Calu3 (cell line): Measurements from ENCODE around the gene PAX3. TPM values are rescaled to one million over a fixed set of nuclear protein-coding genes. Genes with fewer than 3 reads are reported as not detected.

Source experiments
- BruUV-seq: library from RNA; stranded (reverse); fragments of 400-500 nt; replicated peaks from 2 replicates; lab custom pipeline; 2021; lab: Mats Ljungman, UMichigan
- CTCF ChIA-PET: fragments of 300-600 bp; sonication (Branson Sonifier 250); formaldehyde crosslinking; loops from one replicate; lab custom pipeline; 2022; ENCODE audit warnings: antibody characterized with exemption; lab: Charles Lee
- DNase-seq: peaks from one replicate; pipeline ENCODE4 v3.0.0; 2022
- H3K27ac Mint-ChIP-seq: one replicate; pipeline ENCODE4 v1.8.0; 2022; ENCODE audit warnings: mixed read lengths; ENCODE audit not compliant: unreplicated experiment
- H3K27me3 Mint-ChIP-seq: one replicate; pipeline ENCODE4 v1.8.0; 2022; ENCODE audit warnings: mixed read lengths; ENCODE audit not compliant: unreplicated experiment
- H3K36me3 Mint-ChIP-seq: one replicate; pipeline ENCODE4 v1.8.0; 2022; ENCODE audit warnings: mild to moderate bottlenecking, moderate library complexity, mixed read lengths; ENCODE audit not compliant: insufficient read depth, unreplicated experiment
- H3K4me1 Mint-ChIP-seq: one replicate; pipeline ENCODE4 v1.8.0; 2022; ENCODE audit warnings: mild to moderate bottlenecking, low read depth, mixed read lengths; ENCODE audit not compliant: unreplicated experiment
- H3K4me3 Mint-ChIP-seq: one replicate; pipeline ENCODE4 v1.8.0; 2022; ENCODE audit warnings: mild to moderate bottlenecking, low read depth, moderate library complexity, mixed read lengths; ENCODE audit not compliant: unreplicated experiment
- H3K9me3 Mint-ChIP-seq: one replicate; pipeline ENCODE4 v1.8.0; 2022; ENCODE audit warnings: low read depth, mixed read lengths; ENCODE audit not compliant: unreplicated experiment
- intact Hi-C: fragments of 100-400 bp; cut with micrococcal nuclease; formaldehyde crosslinking; loops from one replicate; pipeline ENCODE4 v1.10.0; 2022; ENCODE audit not compliant: unreplicated experiment
- total RNA-seq: library from RNA; stranded (reverse); gene quantifications from 2 replicates; pipeline ENCODE4 v1.2.3, GENCODE V29; 2022
- TF ChIP-seq, protein P1 (sequence below): fragments of 200-600 bp; IDR thresholded peaks from one replicate; pipeline ENCODE4 v1.8.0; 2022; ENCODE audit warnings: antibody characterized with exemption; ENCODE audit not compliant: unreplicated experiment

Gene PAX3
- total RNA-seq, 1 experiment from 2014 or later, result not detected

DNA sequence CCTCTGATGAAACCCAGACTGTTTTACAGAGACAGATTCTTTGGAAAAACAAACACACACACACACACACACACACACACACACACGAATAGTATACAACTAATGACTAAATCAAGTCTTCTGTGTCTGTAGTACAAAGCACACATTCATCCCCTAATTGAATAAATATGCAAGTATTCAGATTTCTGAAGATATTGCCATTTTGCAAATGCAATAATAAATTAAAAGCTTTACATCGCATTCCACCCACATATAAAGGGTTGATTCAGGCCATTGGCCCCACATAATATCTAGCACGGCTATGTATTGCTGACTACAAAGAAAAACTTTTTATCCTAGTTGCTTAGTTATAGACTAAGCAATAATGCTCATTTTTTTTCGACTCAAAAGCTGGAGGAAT, 86.2 kb downstream of the PAX3 start:
- no peaks in the 10 kb centered on the region for H3K4me1 Mint-ChIP-seq
- H3K27me3 Mint-ChIP-seq, result peaks cover 81% of the 10 kb centered on the region
- intact Hi-C loops, result no loop called here
- no peak overlapping the region for H3K4me3 Mint-ChIP-seq
- DNase-seq, result no peak
- no peaks in the 10 kb centered on the region for H3K36me3 Mint-ChIP-seq
- no peak overlapping the region for H3K27ac Mint-ChIP-seq
- no peaks in the 10 kb centered on the region for H3K9me3 Mint-ChIP-seq
- TF ChIP-seq, protein P1, sequence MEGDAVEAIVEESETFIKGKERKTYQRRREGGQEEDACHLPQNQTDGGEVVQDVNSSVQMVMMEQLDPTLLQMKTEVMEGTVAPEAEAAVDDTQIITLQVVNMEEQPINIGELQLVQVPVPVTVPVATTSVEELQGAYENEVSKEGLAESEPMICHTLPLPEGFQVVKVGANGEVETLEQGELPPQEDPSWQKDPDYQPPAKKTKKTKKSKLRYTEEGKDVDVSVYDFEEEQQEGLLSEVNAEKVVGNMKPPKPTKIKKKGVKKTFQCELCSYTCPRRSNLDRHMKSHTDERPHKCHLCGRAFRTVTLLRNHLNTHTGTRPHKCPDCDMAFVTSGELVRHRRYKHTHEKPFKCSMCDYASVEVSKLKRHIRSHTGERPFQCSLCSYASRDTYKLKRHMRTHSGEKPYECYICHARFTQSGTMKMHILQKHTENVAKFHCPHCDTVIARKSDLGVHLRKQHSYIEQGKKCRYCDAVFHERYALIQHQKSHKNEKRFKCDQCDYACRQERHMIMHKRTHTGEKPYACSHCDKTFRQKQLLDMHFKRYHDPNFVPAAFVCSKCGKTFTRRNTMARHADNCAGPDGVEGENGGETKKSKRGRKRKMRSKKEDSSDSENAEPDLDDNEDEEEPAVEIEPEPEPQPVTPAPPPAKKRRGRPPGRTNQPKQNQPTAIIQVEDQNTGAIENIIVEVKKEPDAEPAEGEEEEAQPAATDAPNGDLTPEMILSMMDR, result no peak
- CTCF ChIA-PET, result interaction anchor here (0.6 kb wide), 1 partner anchor 307 kb away, joined by 3 read pairs; no protein-coding TSS in a partner anchor
- no TSS peak for BruUV-seq

DNA sequence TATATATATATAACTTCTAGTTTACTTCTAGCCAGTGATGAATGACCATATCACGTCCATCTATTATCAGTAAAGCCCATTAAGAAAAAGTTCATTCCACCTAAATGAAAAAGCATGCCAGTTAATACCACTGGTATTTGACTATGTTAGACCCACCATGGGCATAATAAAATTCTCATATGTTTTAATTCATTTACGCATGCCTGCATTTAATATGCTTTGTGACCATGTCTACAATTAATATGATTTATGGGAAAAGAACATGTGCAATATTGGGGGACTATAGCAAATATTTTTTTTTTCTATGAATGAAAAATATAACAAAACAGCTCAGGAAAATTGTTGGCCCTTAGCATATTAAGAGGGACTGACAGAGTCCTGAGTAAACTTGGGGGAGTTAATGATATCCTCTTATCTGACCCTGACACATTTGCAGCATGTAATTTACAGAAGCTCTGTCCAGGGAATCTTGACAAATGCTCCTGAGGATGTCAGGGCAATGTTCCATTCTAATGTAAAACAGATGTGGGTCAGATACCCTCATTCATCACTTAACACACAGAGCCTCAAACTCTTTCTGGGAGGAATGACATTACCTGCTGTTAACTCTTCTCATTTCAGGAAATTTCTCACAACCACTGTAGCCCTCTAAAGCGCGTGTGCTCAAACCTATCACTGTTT, 90.6 kb downstream of the PAX3 start:
- Mint-ChIP-seq H3K4me3 (no peak overlapping the region), H3K36me3 (no peaks in the 10 kb centered on the region), H3K4me1 (no peaks in the 10 kb centered on the region), H3K9me3 (no peaks in the 10 kb centered on the region), H3K27me3 (peaks cover 58% of the 10 kb centered on the region), H3K27ac (no peak overlapping the region)
- TF ChIP-seq, protein P1, result no peak
- CTCF ChIA-PET, result no interaction called here
- no peak for DNase-seq
- intact Hi-C loops, result no loop called here
- no TSS peak for BruUV-seq

DNA sequence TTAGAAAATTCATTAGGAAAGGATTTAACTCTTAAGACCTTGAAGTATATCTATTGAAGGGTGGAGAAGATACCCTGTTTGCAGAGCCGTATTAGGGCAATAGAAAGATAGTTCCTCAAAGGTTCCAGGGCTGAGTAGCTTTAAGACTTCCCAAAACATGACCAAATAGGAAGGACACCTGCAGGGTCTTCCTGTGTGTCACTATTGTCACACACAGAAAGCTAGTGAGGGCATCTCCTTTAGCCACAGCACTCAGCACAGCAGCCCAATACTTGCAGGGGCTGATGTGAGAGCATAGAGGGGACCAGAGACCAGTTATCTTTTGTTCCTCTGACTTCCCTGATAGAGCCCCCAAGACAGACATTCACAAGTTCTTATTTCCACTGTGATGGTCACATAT, 93.7 kb downstream of the PAX3 start:
- no peaks in the 10 kb centered on the region for H3K4me1 Mint-ChIP-seq
- intact Hi-C loops, result no loop called here
- no peak for DNase-seq
- CTCF ChIA-PET, result no interaction called here
- H3K4me3 Mint-ChIP-seq, result no peak overlapping the region
- H3K36me3 Mint-ChIP-seq, result no peaks in the 10 kb centered on the region
- H3K27me3 Mint-ChIP-seq, result peaks cover 70% of the 10 kb centered on the region
- H3K9me3 Mint-ChIP-seq, result no peaks in the 10 kb centered on the region
- BruUV-seq, result no TSS peak
- H3K27ac Mint-ChIP-seq, result no peak overlapping the region
- TF ChIP-seq, protein P1, result no peak

DNA sequence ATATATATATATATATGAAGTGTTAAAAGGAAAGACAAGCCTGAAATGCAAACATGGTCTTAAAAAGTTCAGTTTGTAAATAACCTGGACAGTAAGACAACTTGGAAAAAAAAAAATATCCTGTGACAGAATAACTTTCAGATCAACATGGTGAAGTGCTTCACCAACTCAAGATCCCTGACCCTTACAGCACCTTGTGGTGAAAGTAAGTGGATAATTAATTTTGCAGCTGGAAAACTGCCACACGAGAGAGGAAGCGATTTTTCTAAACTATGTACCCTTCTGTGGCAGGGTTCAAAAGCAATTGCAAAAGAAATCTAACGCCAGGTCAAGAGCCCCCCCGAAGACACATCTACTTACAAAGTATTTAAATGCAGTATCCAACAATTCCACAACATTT, 95.8 kb downstream of the PAX3 start:
- intact Hi-C loops, result no loop called here
- Mint-ChIP-seq H3K36me3 (no peaks in the 10 kb centered on the region), H3K4me3 (no peak overlapping the region), H3K4me1 (no peaks in the 10 kb centered on the region), H3K27me3 (peaks cover 72% of the 10 kb centered on the region), H3K27ac (no peak overlapping the region), H3K9me3 (no peaks in the 10 kb centered on the region)
- BruUV-seq, result no TSS peak
- CTCF ChIA-PET, result interaction anchor here (0.7 kb wide), 1 partner anchor 148 kb away, joined by 3 read pairs; no protein-coding TSS in a partner anchor
- no peak for DNase-seq
- TF ChIP-seq, protein P1, result no peak
